Osteocyte (in vitro differentiated cells): Measurements from ENCODE around the gene ZNF185. TPM values are rescaled to one million over a fixed set of nuclear protein-coding genes. Genes with fewer than 3 reads are reported as not detected.

Source experiments
- DNase-seq: peaks from one replicate; pipeline ENCODE4 v3.0.0; 2021; ENCODE audit warnings: mixed read lengths; ENCODE audit not compliant: unreplicated experiment; ENCODE audit errors: extremely low spot score
- H3K27ac Mint-ChIP-seq: one replicate; pipeline ENCODE4 v1.8.0; 2021; ENCODE audit warnings: mild to moderate bottlenecking, mixed read lengths; ENCODE audit not compliant: unreplicated experiment
- H3K27me3 Mint-ChIP-seq: one replicate; pipeline ENCODE4 v1.8.0; 2021; ENCODE audit warnings: mixed read lengths; ENCODE audit not compliant: unreplicated experiment
- H3K36me3 Mint-ChIP-seq: one replicate; pipeline ENCODE4 v1.8.0; 2021; ENCODE audit warnings: mixed read lengths; ENCODE audit not compliant: unreplicated experiment
- H3K4me1 Mint-ChIP-seq: one replicate; pipeline ENCODE4 v1.8.0; 2021; ENCODE audit warnings: mixed read lengths; ENCODE audit not compliant: unreplicated experiment
- H3K4me3 Mint-ChIP-seq: one replicate; pipeline ENCODE4 v1.8.0; 2021; ENCODE audit warnings: mild to moderate bottlenecking, moderate library complexity, mixed read lengths; ENCODE audit not compliant: unreplicated experiment
- H3K9me3 Mint-ChIP-seq: one replicate; pipeline ENCODE4 v1.8.0; 2021; ENCODE audit warnings: mixed read lengths; ENCODE audit not compliant: unreplicated experiment
- CTCF ChIP-seq: fragments of 200-600 bp; sonication (generic); IDR thresholded peaks from 2 replicates; pipeline ENCODE4 v1.5.0; 2021; ENCODE audit warnings: antibody characterized with exemption, mild to moderate bottlenecking, moderate library complexity
- total RNA-seq: library from RNA; stranded (reverse); gene quantifications from 2 replicates; pipeline ENCODE4 v1.2.1, GENCODE V29; 2021

ZNF185 gene
- total RNA-seq, 1 donor from 2014 or later: 8.0 TPM

GRCh38 chrX:152886716-152887115 is 11.2 kb upstream of the ZNF185 start:
- H3K27ac Mint-ChIP-seq: no peak overlapping the region
- DNase-seq: no peak
- peaks cover 15% of the 10 kb centered on the region for H3K9me3 Mint-ChIP-seq
- no peak for TF ChIP-seq CTCF
- peaks cover 32% of the 10 kb centered on the region for H3K27me3 Mint-ChIP-seq
- no peaks in the 10 kb centered on the region for H3K36me3 Mint-ChIP-seq
- H3K4me1 Mint-ChIP-seq: no peaks in the 10 kb centered on the region
- no peak overlapping the region for H3K4me3 Mint-ChIP-seq

- no peak for TF ChIP-seq CTCF
- H3K4me3 Mint-ChIP-seq: no peak overlapping the region
- H3K27me3 Mint-ChIP-seq: peaks cover 22% of the 10 kb centered on the region
- H3K4me1 Mint-ChIP-seq: no peaks in the 10 kb centered on the region
- no peak overlapping the region for H3K27ac Mint-ChIP-seq
- H3K9me3 Mint-ChIP-seq: peaks cover 6% of the 10 kb centered on the region
- no peaks in the 10 kb centered on the region for H3K36me3 Mint-ChIP-seq
- DNase-seq: no peak
These were observed 5.4 kb upstream of the ZNF185 start for GRCh38 chrX:152892499-152892898.

DNA sequence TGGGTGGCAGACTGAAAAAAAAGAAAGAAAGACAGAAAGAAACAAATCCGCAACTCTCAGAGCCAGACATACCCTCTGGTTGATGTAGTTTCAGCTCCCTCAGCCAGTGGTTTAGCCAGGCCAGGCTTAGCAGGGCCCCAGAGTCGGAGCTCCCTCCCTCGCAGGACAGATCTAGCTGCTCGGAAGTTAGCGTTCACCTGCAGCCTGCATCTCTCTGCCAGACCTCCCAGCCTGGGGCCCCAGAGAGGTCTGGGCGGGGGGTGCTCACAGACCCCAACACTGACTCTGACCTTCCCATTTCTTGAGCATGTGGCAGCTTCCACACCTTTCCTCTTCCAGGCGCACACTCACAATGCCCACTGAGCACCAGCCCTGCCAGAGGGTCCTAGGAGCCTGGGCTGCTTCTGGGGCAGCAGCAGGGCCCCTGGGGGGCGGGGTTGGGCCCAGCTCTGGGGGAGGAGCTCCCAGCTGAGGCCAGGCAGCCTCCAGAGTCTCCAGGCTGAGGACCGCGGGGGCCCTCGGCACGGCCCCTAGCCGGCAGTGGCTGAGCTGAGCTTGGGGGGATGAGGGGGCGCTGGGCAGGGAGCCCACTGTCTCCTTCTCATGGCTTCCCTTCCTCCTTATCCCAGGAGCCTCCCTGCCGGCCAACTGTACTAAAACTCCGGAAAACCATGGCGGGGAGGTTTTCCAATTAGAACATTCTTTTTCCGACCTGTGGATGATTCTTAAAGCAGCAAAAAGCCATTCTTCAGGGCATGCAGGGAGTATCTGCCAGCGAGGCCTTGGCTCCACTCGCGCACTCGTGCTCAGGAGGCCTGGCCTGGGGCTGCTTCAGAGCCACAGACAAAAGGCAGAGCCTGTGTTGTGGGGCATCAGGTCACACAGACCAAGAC is 4.6 kb upstream of the ZNF185 start:
- Mint-ChIP-seq H3K27me3 (peaks cover 19% of the 10 kb centered on the region), H3K9me3 (peaks cover 6% of the 10 kb centered on the region), H3K27ac (no peak overlapping the region), H3K4me1 (no peaks in the 10 kb centered on the region), H3K36me3 (no peaks in the 10 kb centered on the region), H3K4me3 (no peak overlapping the region)
- DNase-seq: no peak
- TF ChIP-seq CTCF: no peak

DNA sequence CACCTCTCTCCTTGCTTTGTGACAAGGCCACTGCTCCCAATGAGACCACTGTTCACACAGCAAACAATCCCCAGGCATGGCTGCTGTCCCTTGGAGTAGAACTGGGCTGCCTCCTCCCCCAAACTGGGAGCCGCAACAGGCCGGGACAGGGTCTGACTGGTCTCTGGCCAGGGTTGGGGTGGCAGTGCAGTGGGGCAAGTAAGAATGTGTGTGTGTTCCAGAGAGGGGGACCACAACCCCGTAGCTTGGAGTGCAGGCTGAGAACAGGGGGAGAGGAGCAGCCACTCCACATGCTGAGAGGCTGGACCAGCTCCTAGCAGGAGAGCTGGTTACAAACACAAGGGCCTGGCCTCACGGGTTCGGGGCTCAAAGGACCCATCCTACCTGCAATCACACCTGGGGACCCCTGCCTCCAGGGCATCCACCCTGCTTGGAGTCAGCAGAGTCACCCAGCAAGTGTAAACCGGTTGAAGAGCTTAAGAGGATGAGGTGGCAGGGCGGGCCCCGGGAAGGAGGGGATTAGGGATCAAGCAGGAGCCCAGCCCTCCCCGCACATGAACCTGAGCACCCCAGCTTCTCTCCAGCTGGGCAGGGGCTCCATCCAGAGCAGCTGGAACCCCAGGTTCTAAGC is 3.8 kb upstream of the ZNF185 start:
- Mint-ChIP-seq H3K4me1 (no peaks in the 10 kb centered on the region), H3K27ac (no peak overlapping the region), H3K9me3 (peaks cover 6% of the 10 kb centered on the region), H3K4me3 (no peak overlapping the region), H3K36me3 (no peaks in the 10 kb centered on the region), H3K27me3 (peaks cover 15% of the 10 kb centered on the region)
- no peak for TF ChIP-seq CTCF
- DNase-seq: no peak

DNA sequence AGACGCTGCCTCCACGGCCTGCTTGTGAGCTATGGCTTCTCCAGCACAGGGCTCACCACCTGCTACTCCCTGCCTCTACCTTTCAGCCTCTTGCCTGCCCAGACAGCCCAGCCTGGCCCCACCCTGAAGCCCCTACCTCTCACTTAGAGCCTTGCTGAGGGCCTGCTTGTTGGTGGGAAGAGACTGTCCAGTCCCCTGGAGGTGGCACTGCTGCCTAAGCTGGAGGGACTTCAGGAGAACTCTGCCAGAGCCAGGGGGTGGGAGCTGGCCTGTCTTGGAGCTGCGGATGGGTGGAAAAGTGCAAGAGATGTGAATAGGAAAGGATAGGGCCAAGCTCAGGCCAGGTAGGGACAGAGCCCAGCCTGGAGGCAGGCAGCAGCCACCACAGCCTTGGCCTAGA is 2.7 kb upstream of the ZNF185 start:
- H3K36me3 Mint-ChIP-seq: no peaks in the 10 kb centered on the region
- H3K27me3 Mint-ChIP-seq: peaks cover 11% of the 10 kb centered on the region
- no peaks in the 10 kb centered on the region for H3K4me1 Mint-ChIP-seq
- H3K4me3 Mint-ChIP-seq: no peak overlapping the region
- TF ChIP-seq CTCF: no peak
- DNase-seq: no peak
- peaks cover 1% of the 10 kb centered on the region for H3K9me3 Mint-ChIP-seq
- no peak overlapping the region for H3K27ac Mint-ChIP-seq
